ENCODE data around the gene CEMP1. TPM values are rescaled to one million over a fixed set of nuclear protein-coding genes. Genes with fewer than 3 reads are reported as not detected.

Gene CEMP1
- total RNA-seq, 1 experiment from 2014 or later = not detected

GRCh38 chr16:2513405-2514332 is 17.5 kb downstream of the CEMP1 start, which contains the start of gene ATP6V0C:
Gene ATP6V0C (plus strand): TSS chr16:2513952. CDS start chr16:2514104, 152 bp downstream.
- peaks cover 12% of the 10 kb centered on the region for H3K36me3 ChIP-seq
- no peaks in the 10 kb centered on the region for H3K9me3 ChIP-seq
- H3K27me3 ChIP-seq = no peaks in the 10 kb centered on the region
- peak; percentile 93 for DNase-seq
- peak within 1 kb of the TSS; percentile 95 for H3K4me3 ChIP-seq

- no peak for DNase-seq
- no peaks in the 10 kb centered on the region for H3K27me3 ChIP-seq
- H3K36me3 ChIP-seq = peaks cover 12% of the 10 kb centered on the region
- no peaks in the 10 kb centered on the region for H3K9me3 ChIP-seq
- peak overlapping the region; percentile 95 for H3K4me3 ChIP-seq
Observed at GRCh38 chr16:2512735-2513404, 18.3 kb downstream of the CEMP1 start.

- DNase-seq = no peak
Observed at GRCh38 chr16:2511996-2512734, 19.0 kb downstream of the CEMP1 start.

DNA sequence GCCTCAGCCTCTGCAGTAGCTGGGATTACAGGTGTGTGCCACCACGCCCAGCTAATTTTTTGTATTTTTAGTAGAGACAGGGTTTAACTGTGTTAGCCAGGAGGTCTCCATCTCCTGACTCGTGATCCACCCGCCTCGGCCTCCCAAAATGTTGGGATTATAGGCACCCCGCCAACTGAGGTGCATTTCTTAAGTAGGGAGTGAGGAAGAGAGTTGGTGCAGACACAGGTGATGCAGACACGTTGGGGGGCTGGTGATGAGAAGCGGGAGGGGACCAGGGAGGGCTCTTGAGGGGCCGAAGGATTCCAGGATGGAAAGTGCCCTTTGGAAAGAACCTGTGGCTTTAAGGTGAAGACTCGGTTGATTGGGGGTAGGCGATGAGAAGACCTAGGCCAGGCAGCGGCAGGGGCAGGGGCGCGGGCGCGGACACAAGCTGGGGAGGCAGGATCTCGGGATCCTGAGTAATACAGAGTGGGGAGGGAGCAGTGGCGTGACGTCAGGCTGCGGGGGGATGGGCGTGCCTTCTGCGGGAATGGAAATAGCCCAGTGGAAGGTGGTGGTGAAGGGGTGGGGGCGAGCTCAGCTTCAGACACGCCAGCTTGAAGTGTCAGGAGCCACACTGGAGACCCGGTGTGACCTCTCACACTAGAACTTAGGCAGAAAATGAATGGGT is 19.9 kb downstream of the CEMP1 start:
- Histone ChIP-seq H3K9me3 (no peaks in the 10 kb centered on the region), H3K4me3 (no peak overlapping the region), H3K36me3 (peaks cover 4% of the 10 kb centered on the region), H3K27me3 (no peaks in the 10 kb centered on the region)
- no peak for DNase-seq

More at GRCh38 chr16:2511996-2512734, 19.0 kb downstream of the CEMP1 start:
- H3K27me3 ChIP-seq = no peaks in the 10 kb centered on the region
- no peaks in the 10 kb centered on the region for H3K9me3 ChIP-seq
- peaks cover 11% of the 10 kb centered on the region for H3K36me3 ChIP-seq
- H3K4me3 ChIP-seq = no peak overlapping the region

DNA sequence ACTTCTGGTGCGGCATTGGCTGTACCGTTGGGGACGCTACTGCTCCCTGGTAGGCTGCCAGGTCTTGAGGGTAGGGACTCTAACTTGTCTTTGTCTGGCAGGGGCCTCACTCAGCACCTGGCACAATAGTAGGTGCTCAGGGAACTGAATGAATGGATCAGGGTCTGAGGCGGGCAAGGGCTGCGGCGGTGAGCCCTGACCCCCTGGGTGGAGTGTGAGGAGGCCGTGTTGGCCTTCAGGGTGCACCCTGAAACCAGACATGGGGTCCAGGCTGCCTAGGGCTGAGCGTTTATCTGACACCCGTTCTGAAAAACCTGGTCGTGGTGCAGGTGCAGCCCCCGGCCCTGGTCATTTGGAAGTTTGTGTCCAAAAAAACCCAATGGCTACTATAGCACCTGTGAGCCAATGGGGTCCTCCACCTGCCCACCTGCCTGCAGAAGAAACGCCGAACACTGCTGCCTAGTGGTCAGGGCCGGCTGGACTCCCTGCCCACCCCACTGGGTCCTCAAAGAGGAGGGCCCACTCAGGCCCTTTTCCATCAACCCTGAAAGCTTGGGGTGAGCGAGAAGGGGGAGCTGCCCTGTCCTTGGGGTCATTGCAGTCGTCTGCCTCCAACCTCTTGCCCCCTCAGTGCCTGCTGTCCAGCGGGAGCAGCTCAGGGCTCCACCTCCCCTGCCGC is 22.3 kb downstream of the CEMP1 start:
- DNase-seq = no peak
- no peaks in the 10 kb centered on the region for H3K36me3 ChIP-seq
- H3K9me3 ChIP-seq = no peaks in the 10 kb centered on the region
- no peak overlapping the region for H3K4me3 ChIP-seq
- no peaks in the 10 kb centered on the region for H3K27me3 ChIP-seq

DNA sequence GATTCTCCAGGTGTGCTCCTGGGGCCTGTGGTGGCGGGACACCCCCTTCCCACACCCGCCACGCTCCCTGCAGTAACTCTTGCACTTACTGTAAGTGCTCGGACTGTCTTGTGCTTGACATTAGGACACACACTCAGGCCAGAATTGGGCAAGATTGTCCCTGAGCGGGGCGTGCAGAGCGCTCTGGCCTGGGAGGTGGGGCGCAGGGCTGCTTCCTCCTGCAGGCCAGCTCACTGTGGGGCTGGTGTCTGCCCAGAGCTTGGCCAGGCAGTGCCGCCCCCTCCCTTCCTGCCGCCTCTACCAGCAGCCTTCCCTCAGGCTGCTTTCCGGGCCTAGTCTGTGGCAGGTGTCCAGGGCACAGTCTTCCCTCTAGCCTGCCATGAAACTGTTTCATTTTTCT is 23.5 kb downstream of the CEMP1 start:
- Histone ChIP-seq H3K4me3 (no peak overlapping the region), H3K9me3 (no peaks in the 10 kb centered on the region), H3K27me3 (no peaks in the 10 kb centered on the region), H3K36me3 (no peaks in the 10 kb centered on the region)
- no peak for DNase-seq

DNA sequence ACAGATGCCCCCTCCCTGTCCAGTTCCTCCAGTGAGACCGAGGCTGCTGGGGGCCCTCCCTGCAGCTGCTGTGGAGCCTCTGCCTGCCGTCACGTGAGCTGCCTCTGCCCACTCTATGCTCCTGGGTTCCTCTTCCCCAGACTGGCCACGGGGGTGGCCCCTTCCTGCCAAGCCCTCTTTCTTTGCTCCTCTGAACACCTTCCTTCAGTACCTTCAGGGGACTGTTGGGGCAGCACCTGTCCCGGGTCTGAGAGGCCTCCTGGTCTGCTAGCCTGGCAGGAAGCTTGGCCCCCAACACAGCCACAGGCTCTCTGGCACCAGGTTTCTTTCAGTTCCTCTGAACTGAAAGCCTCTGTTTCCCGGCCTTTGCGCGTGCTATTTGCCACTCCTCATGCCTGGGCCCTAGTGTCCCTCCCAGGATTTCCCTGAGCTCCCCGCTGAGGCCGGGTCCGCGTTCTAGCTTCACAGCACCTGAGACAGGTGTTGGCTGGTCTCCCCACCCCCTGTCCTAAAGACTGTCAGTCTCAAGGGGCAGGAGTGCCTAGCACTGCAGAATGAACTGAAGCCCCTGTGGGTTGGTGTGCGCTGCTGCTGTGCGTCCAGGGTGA is 24.1 kb downstream of the CEMP1 start:
- no peak for DNase-seq
- Histone ChIP-seq H3K27me3 (no peaks in the 10 kb centered on the region), H3K36me3 (no peaks in the 10 kb centered on the region; the same call in 1 of the 2 replicates), H3K4me3 (no peak overlapping the region), H3K9me3 (no peaks in the 10 kb centered on the region)

- no peak for DNase-seq
- Histone ChIP-seq H3K9me3 (no peaks in the 10 kb centered on the region), H3K36me3 (peaks cover 4% of the 10 kb centered on the region), H3K4me3 (no peak overlapping the region), H3K27me3 (no peaks in the 10 kb centered on the region)
Observed at GRCh38 chr16:2505695-2506094, 25.5 kb downstream of the CEMP1 start.

DNA sequence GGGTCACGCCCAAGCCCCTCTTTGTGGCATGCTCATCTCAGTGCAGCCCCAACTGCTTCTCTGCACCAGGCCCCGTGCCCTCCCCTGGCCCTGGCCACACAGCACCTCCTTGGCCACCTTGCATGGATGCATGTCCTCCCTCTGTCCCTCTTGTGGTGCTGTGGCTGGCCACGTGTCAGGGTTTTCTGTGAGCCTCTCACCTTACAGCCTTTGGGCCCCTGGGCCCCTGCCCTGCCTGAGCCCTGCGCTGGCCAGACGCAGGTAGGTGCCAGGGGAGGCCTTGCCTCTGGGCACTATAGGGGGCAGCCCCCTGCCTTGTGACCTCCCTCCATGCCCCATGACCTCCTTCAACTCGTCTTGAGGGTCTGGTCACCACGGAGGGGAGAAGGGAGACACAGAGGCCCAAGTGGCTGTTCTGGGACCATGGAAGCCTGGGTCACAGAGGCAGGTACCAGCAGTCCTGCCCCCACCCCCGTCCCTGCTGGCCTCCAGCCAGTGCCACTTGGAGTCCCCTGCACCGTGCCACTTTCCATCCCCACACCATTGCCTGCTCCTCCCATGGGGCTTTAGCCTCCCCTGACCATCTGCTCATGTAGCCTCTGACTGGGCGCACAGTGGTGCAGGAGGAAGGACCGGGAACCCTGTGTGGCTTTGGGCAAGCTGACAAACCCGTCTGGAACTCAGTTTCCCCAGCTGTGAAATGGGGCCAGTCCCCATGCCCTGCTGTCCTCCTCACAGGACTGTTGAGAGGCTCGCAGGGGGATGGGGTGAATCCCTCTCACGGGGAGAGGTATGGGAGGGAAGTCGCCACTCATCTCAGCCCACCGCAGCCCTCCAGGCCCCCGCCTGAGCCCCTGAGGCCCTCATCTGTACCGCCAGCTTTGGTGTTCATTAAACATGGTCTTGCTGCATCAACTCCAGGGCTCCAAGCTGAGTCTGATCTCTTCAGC is 29.0 kb downstream of the CEMP1 start:
- DNase-seq = no peak
- peaks cover 10% of the 10 kb centered on the region for H3K36me3 ChIP-seq
- H3K27me3 ChIP-seq = no peaks in the 10 kb centered on the region
- no peaks in the 10 kb centered on the region for H3K9me3 ChIP-seq
- no peak overlapping the region for H3K4me3 ChIP-seq

DNA sequence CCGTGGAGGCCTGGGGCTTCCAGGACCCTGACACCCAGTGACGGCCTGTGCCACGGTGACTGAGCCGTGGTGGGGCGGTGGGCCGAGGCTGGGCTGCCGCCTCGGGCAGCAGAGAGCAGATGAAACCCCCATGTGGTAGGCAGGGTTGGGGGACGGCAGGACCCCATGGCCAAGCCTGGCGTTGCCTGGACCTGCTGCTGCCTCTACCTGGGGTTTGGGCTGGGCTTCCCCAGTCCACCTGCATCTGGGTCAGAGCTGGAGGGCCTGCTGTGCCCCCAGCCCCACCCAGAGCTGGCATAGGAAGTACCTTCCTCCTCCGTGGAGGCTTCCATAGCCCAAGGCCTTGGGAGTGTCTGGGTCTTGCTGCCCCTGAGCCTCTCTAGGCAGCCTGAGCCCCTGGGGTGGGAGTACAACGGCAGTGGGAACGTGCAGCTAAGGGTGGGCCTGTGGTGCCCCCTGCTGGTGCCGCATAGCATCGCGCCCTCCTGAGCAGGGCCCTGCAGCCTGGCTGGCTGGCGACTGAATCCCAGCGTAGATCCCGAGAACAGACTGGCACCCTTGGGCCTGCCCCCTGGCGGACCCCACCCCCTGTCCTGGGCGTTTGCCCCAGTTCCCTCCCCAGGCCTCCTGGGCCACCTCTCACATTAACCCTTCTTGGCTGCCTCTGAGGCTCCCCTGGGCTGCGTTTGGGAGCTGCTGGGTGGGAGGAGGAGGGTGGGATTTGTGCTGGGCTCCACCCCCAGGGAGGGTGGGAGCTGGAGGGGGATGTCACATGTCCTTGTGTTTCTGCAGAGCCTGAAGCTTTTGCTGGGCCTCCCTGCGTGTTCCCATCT is 30.1 kb downstream of the CEMP1 start:
- H3K36me3 ChIP-seq = peaks cover 13% of the 10 kb centered on the region
- H3K9me3 ChIP-seq = no peaks in the 10 kb centered on the region
- H3K4me3 ChIP-seq = no peak overlapping the region
- H3K27me3 ChIP-seq = no peaks in the 10 kb centered on the region
- DNase-seq = peak; percentile 69

- no peaks in the 10 kb centered on the region for H3K27me3 ChIP-seq
- H3K4me3 ChIP-seq = no peak overlapping the region
- H3K9me3 ChIP-seq = no peaks in the 10 kb centered on the region
- no peak for DNase-seq
- peaks cover 13% of the 10 kb centered on the region for H3K36me3 ChIP-seq
Observed at GRCh38 chr16:2500430-2500917, 30.7 kb downstream of the CEMP1 start.

- no peak overlapping the region for H3K4me3 ChIP-seq
- H3K27me3 ChIP-seq = no peaks in the 10 kb centered on the region
- no peaks in the 10 kb centered on the region for H3K9me3 ChIP-seq
- no peak for DNase-seq
- H3K36me3 ChIP-seq = peaks cover 13% of the 10 kb centered on the region
Observed at GRCh38 chr16:2499890-2500429, 31.2 kb downstream of the CEMP1 start.

GRCh38 chr16:2499454-2499853 is 31.8 kb downstream of the CEMP1 start:
- Histone ChIP-seq H3K9me3 (no peaks in the 10 kb centered on the region), H3K4me3 (no peak overlapping the region), H3K27me3 (no peaks in the 10 kb centered on the region), H3K36me3 (peaks cover 13% of the 10 kb centered on the region)
- no peak for DNase-seq
